Renal pelvis (tissue), 4 donors: ENCODE results near the gene KIF2C. TPM values are rescaled to one million over a fixed set of nuclear protein-coding genes. Genes with fewer than 3 reads are reported as not detected.
"Not testable (repeated sequence)": the region's sequence is repeated elsewhere in the genome, so short reads cannot be mapped to it uniquely, and the experiment has no call there.

ENCODE experiments used
- DNase-seq: peaks from one replicate; pipeline ENCODE4 v3.0.0-alpha.2; 2013
- polyA plus RNA-seq, 3 donors: library from polyadenylated mRNA; unstranded; fragments of 120-200 nt; gene quantifications; one replicate each; pipeline ENCODE4 v1.2.1, GENCODE V29; 2013; ENCODE audit not compliant: insufficient read length in 3 of 3

Gene KIF2C
- polyA plus RNA-seq, 3 donors: 27.0 to 30.8 (median 28.1) TPM

GRCh38 chr1:44790968-44791801, 51.5 kb downstream of the KIF2C start:
- DNase-seq: no peak

DNA sequence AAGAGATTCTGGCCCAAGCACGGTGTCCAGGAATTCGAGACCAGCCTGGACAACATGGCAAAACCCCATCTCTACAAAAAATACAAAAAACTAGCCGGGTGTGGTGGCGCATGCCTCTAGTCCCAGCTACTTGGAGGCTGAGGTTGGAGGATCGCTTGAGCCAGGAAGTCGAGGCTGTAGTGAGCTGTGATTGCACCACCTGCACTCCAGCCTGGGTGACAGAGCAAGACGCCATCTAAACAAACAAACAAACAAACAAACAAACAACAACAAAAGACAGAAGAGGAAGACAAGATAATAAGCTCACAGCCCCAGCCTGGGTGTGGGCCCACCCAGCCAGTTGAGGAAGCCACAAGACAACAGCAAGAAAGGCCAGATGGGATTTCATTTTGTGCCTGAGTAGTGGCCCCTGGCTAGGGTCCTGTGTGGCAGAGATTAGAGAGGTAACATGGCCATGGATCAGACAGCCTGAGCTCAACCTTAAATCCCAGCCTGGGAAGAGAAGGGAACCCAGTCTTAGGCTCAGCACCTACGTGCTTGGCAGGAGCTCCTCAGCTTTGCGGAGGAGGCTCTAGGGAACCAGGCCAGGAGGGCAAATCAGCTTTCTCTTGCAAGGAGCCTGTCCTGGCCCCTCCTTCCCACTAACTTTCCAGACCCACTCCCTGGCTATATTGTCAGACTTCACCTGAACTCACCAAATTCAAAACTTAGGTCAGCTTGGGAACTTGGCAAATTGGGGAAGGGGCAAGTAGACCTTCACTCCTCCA, 53.3 kb downstream of the KIF2C start:
- DNase-seq: no peak

GRCh38 chr1:44797886-44798285, 58.2 kb downstream of the KIF2C start:
- DNase-seq: not testable (repeated sequence)

- DNase-seq: no peak
Measured at GRCh38 chr1:44798481-44799365, 59.1 kb downstream of the KIF2C start.

GRCh38 chr1:44799770-44800584, 60.3 kb downstream of the KIF2C start, which contains the start of gene PLK3:
TSS of gene PLK3 (plus strand) at chr1:44800377. CDS start at chr1:44800464, 87 bp downstream.
- DNase-seq: peak; percentile 97

- peak; percentile 27 for DNase-seq
Measured at GRCh38 chr1:44801491-44802305, 62.1 kb downstream of the KIF2C start.

- peak; percentile 30 for DNase-seq
Measured at GRCh38 chr1:44802306-44803061, 62.8 kb downstream of the KIF2C start.

DNA sequence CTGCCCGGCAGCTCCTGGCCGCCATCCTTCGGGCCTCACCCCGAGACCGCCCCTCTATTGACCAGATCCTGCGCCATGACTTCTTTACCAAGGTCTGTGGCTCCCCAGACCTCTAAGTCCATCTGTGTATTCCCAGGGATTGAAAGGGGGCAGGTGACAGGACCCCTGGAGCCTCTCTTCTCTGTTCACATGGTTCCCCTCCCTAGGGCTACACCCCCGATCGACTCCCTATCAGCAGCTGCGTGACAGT, 63.4 kb downstream of the KIF2C start:
- DNase-seq: no peak

GRCh38 chr1:44803312-44804095, 63.9 kb downstream of the KIF2C start:
- no peak for DNase-seq

GRCh38 chr1:44805311-44806024, 65.8 kb downstream of the KIF2C start:
- DNase-seq: no peak

DNA sequence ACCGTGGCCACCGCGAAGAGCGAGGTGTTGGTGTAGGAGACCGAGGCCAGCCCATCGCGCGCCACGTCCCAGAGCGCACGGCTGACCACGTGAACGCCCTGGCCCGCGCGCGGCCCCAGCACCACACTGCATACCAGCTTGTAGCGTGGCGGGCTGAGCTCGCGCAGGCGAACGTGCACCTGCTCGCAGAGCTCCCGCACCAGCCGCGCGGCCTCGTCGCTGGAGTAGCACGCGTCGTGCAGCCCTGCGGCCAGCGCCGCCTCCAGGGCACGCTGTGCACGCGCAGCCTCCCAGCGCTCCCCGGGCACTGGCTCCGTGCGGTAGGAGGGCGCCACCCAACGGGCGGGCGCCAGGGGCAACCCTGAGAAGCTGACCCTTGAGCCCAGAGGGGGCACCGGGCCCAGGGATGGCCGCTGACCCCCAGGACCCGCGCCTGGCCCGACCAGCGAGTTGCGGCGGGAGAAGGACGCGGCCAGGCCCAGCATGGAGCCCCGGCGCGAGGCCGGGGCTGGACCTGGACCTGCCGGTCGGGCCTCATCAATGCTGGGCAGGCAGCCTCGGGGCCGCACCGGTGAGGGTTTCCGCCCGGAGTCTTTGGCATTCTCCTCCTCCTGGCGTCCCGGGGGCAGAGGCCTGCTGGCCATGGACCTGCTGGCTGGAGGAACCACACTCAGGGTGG, 66.5 kb downstream of the KIF2C start:
- no peak for DNase-seq

DNA sequence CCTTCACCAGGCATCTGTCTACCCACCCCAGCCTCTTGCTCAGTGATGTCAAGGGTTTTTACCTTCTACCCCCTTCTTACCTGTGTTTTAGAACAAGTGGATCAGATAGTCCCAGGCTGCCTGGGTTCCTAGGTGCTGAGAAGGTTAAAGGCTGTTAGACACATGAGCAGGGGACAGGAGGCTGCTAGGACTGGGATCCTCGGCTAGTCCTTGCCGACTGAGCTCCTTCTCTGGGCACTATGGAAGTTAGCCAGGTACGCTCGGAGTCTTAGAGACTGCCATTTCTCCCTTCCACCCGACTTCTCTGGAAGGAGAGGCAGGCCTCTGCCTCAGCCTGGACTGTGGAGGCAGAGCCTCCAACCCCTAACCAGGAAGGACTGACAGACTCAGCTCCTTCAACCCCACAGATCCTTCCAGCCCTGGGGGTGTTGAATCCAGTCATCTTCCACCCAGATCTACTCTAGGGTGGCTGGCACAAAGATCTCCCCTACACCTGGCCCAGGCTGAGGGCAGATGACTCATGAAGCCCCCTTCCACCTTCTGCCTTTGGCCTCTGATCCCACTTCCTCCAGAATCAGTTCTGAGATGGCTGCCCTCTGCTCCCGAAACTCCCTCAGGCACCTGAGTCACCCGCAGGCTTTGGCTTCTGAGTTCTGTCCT, 67.2 kb downstream of the KIF2C start, which contains the start of gene DYNLT4:
DYNLT4 (minus strand) TSS at position 648 of the 660 bp plus-strand sequence. CDS start 683 bp downstream, outside the sequence.
- no peak for DNase-seq

DNA sequence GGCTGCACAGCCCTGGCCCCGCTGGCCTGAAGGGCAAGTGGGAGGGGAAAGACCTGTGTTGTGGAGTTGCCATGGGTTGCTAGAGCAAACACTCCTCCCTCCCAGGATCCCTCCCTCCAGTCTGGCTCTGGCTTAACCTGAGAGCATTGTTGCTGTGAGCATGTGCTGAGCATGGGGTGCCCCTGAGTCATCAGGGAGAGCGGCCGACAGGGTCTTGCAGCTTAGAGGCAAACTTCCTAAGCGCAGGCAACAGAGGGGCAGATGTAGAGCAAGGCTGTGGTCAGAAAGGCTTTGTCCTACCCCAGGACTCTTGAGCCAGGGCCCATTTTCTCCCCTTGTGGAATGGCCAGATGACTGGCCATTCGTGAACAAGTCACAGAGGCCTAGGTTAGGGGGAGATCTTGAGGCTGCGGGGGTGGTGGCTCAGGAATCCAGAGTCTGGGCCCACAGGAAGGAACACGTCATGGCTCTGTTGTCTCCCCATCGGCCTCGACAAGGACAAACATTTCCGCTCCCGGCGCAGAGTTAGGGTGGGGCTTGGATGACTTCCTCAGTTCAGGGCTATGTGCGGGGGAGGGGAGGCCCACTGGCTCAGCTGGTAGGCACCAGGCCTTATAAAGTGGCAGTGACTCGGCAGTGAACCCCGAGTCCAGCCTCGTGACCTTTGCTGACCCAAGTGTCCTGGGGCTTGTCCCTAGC, 67.9 kb downstream of the KIF2C start:
- DNase-seq: peak; percentile 94

- DNase-seq: peak; percentile 90
Measured at GRCh38 chr1:44808063-44808937, 68.7 kb downstream of the KIF2C start, which contains the start of gene BTBD19. TSS of gene BTBD19 (plus strand) at chr1:44808523. CDS start at chr1:44808821, 298 bp downstream.
